ENCODE measurements around the gene AGR2.

The AGR2 gene

GRCh38 chr7:16812542-16813231 is 7.9 kb upstream of the AGR2 start:
- DNase-seq, result no peak

GRCh38 chr7:16811551-16811950 is 6.8 kb upstream of the AGR2 start:
- no peak for DNase-seq

- DNase-seq, result no peak
Measured at GRCh38 chr7:16810573-16810972, 5.8 kb upstream of the AGR2 start.

GRCh38 chr7:16810112-16810511 is 5.3 kb upstream of the AGR2 start:
- DNase-seq, result no peak

- DNase-seq, result no peak
Measured at GRCh38 chr7:16805441-16805840, 642 bp upstream of the AGR2 start.

GRCh38 chr7:16803881-16804673 is 722 bp downstream of the AGR2 start:
- no peak for DNase-seq

- no peak for DNase-seq
Measured at GRCh38 chr7:16803125-16803524, 1.7 kb downstream of the AGR2 start.

GRCh38 chr7:16801579-16801978 is 3.2 kb downstream of the AGR2 start:
- DNase-seq, result no peak

GRCh38 chr7:16801111-16801542 is 3.7 kb downstream of the AGR2 start:
- peak; percentile 58 for DNase-seq

- no peak for DNase-seq
Measured at GRCh38 chr7:16795624-16796023, 9.2 kb downstream of the AGR2 start.

- no peak for DNase-seq
Measured at GRCh38 chr7:16794986-16795385, 9.8 kb downstream of the AGR2 start.

GRCh38 chr7:16791905-16792698 is 12.7 kb downstream of the AGR2 start:
- no peak for DNase-seq

GRCh38 chr7:16791071-16791470 is 13.7 kb downstream of the AGR2 start:
- no peak for DNase-seq

- DNase-seq, result no peak
Measured at GRCh38 chr7:16787127-16787526, 17.7 kb downstream of the AGR2 start.

- no peak for DNase-seq
Measured at GRCh38 chr7:16786257-16786656, 18.5 kb downstream of the AGR2 start.

GRCh38 chr7:16785846-16786245 is 19.0 kb downstream of the AGR2 start:
- no peak for DNase-seq

GRCh38 chr7:16785321-16785720 is 19.5 kb downstream of the AGR2 start:
- DNase-seq, result no peak

GRCh38 chr7:16780596-16780995 is 24.2 kb downstream of the AGR2 start:
- DNase-seq, result no peak

- no peak for DNase-seq
Measured at GRCh38 chr7:16779051-16779450, 25.7 kb downstream of the AGR2 start.

GRCh38 chr7:16778476-16778875 is 26.3 kb downstream of the AGR2 start:
- DNase-seq, result no peak

GRCh38 chr7:16776053-16776452 is 28.7 kb downstream of the AGR2 start:
- DNase-seq, result no peak

GRCh38 chr7:16774986-16775385 is 29.8 kb downstream of the AGR2 start:
- no peak for DNase-seq

- no peak for DNase-seq
Measured at GRCh38 chr7:16774294-16774693, 30.5 kb downstream of the AGR2 start.

- no peak for DNase-seq
Measured at GRCh38 chr7:16773884-16774283, 30.9 kb downstream of the AGR2 start.

Measured in RPMI8226 (cell line).